HG03039 (cell line): ENCODE results near the gene SOX2.

Experiments
- ATAC-seq: cut with Tn5 transposase; IDR thresholded peaks from one replicate; pipeline ENCODE4 v1.9.1; 2021; ENCODE audit warnings: mild to moderate bottlenecking, moderate library complexity; ENCODE audit not compliant: unreplicated experiment

Gene SOX2

DNA sequence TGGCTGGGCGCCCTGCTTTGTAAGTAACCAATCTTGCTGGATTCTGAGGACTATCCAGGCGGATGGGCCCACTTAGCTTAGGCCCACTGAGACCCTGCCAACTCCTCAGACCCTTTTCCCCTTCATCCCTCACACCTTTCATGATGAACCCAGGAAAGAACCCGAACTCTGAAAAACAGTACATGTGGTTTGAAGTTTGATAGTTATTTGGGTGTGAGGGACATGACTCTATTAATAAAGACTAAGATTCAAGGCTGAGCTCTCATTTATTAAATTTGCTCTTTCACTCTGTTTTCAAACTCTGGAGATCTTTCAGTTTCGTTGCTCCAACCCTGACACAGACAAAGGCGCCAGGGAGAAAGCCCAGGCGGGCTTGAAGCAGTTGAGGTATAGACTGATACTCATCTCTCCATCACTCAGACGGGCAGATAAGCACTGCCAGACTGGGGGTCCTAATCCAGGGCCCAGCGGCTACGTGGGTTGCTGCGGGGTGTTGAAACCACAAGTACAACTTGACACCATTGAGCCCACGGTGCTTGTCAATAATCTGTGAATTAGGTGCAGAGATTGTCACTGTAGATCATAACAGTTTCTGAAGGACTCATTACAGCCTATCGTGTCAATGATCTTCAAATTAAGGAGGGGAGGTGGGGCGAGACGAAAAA is 7.2 kb upstream of the SOX2 start:
- ATAC-seq = no peak

DNA sequence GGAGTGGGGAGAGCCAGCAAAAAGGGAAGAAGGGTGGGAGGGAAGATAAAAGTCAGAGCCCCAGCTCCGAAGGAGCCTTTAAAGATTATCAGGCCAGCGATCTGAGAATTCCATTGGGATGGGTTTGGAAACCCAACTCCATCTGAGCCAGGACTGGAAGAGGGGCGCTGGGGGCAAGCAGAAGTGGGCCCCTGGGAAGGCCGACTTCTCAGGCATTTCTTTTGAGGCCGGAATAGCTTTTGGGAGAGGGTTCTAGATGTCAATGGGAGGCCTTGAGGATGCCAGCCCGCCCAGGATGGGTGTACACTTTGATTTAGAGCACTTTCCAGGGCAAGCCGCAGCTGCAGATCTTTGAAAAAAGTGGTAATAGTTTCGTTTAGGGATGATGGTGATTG is 6.6 kb upstream of the SOX2 start:
- no peak for ATAC-seq

DNA sequence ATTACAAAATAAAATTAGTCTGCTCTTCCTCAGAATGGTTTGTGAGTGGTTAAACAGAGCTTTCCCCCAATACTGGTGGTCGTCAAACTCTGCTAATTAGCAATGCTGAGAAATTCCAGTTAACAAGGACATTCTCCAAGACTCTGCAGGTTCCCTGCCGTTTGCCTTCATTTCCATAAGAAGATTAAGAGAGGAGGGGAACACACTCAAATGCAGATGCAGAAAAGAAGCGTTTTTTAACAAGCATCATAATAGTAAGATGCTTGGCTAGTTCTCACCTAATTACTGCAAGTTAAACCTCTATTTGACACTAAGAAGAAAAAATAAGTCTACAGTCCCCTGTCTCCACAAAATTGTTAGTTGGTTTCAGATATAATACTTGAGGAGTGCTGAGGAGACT is 3.7 kb upstream of the SOX2 start:
- ATAC-seq = no peak

DNA sequence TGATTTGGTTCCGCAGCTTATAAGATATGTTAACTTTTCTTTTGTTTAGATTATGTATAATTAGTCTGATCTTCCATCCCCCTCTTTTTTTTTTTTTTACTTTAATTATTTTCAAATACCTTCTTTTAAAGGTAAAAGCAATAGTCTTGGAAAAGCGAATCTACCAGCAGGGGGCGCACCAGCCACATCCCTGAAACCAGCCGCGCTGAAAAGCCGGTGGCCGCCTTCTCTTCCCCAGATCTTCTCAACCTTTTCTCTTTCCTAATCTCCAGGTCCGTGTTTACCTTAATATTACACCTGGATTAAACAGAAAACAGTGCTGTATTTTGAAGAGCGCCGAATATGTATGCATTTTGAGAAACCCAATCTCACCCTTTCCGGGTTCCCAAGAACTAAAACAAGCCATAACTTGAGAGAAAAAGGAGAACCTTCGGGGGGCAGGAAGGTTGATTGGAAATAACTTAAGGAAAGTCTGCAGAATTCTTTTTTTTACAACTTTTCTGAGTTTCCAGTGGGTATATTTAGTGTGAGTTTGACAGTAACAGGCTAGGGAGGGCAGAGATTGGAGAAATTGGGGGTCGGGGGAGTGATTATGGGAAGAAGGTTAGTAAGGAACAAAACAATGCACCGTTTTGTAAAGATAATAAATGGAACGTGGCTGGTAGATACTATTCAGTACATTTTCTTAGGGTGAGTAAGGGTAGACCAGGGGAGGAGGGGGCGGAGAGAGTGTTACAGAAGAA is 2.0 kb upstream of the SOX2 start:
- no peak for ATAC-seq

DNA sequence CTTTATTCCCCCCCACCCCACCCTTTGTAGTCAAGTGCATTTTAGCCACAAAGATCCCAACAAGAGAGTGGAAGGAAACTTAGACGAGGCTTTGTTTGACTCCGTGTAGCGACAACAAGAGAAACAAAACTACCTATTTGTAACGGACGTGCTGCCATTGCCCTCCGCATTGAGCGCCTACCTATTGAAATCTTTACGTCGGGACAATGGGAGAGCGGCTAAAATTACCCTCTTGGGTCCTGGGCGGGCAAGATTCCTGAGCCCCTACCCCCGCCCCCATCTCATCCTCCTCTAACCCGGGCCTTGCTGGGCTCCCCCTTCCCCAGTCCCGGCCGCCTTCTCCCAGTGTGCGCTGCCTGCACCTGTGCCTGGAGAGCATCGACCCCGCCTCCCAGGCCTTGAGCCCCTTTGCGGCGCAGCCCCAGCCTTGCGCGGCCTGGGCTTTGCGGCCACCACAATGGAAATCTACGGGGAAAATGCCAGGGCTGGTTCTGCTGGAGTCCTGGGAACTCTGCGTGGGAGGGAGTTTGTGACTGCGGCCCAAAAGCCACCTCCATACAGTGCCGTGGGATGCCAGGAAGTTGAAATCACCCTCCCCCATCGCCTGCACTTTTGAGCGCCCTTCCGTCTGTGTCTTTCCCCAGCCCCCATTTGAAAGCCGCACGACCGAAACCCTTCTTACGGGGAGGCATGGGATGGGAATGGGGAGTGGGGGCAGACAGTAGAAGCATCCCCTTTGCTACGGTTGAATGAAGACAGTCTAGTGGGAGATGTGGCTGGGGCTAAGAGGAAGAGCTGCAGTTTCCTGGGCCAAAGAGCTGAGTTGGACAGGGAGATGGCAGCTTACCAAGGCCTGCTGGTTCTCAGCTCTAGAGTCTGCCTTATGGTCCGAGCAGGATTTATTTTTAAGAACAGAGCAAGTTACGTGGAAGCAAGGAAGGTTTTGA is 1.1 kb upstream of the SOX2 start:
- ATAC-seq = no peak

DNA sequence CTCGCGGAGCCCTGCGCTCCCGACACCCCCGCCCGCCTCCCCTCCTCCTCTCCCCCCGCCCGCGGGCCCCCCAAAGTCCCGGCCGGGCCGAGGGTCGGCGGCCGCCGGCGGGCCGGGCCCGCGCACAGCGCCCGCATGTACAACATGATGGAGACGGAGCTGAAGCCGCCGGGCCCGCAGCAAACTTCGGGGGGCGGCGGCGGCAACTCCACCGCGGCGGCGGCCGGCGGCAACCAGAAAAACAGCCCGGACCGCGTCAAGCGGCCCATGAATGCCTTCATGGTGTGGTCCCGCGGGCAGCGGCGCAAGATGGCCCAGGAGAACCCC is 464 bp downstream of the SOX2 start:
- no peak for ATAC-seq

DNA sequence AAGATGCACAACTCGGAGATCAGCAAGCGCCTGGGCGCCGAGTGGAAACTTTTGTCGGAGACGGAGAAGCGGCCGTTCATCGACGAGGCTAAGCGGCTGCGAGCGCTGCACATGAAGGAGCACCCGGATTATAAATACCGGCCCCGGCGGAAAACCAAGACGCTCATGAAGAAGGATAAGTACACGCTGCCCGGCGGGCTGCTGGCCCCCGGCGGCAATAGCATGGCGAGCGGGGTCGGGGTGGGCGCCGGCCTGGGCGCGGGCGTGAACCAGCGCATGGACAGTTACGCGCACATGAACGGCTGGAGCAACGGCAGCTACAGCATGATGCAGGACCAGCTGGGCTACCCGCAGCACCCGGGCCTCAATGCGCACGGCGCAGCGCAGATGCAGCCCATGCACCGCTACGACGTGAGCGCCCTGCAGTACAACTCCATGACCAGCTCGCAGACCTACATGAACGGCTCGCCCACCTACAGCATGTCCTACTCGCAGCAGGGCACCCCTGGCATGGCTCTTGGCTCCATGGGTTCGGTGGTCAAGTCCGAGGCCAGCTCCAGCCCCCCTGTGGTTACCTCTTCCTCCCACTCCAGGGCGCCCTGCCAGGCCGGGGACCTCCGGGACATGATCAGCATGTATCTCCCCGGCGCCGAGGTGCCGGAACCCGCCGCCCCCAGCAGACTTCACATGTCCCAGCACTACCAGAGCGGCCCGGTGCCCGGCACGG is 991 bp downstream of the SOX2 start:
- no peak for ATAC-seq

DNA sequence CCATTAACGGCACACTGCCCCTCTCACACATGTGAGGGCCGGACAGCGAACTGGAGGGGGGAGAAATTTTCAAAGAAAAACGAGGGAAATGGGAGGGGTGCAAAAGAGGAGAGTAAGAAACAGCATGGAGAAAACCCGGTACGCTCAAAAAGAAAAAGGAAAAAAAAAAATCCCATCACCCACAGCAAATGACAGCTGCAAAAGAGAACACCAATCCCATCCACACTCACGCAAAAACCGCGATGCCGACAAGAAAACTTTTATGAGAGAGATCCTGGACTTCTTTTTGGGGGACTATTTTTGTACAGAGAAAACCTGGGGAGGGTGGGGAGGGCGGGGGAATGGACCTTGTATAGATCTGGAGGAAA is 1.5 kb downstream of the SOX2 start:
- no peak for ATAC-seq

DNA sequence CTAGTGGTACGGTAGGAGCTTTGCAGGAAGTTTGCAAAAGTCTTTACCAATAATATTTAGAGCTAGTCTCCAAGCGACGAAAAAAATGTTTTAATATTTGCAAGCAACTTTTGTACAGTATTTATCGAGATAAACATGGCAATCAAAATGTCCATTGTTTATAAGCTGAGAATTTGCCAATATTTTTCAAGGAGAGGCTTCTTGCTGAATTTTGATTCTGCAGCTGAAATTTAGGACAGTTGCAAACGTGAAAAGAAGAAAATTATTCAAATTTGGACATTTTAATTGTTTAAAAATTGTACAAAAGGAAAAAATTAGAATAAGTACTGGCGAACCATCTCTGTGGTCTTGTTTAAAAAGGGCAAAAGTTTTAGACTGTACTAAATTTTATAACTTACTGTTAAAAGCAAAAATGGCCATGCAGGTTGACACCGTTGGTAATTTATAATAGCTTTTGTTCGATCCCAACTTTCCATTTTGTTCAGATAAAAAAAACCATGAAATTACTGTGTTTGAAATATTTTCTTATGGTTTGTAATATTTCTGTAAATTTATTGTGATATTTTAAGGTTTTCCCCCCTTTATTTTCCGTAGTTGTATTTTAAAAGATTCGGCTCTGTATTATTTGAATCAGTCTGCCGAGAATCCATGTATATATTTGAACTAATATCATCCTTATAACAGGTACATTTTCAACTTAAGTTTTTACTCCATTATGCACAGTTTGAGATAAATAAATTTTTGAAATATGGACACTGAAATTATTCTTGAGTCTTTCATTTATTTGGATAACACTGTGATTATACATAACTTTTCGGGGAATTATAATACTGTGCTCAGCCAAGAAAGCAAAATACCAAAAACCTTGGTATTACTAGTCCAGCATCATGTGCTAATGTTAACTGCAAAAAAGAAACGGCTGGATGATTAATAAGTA is 2.2 kb downstream of the SOX2 start:
- no peak for ATAC-seq

DNA sequence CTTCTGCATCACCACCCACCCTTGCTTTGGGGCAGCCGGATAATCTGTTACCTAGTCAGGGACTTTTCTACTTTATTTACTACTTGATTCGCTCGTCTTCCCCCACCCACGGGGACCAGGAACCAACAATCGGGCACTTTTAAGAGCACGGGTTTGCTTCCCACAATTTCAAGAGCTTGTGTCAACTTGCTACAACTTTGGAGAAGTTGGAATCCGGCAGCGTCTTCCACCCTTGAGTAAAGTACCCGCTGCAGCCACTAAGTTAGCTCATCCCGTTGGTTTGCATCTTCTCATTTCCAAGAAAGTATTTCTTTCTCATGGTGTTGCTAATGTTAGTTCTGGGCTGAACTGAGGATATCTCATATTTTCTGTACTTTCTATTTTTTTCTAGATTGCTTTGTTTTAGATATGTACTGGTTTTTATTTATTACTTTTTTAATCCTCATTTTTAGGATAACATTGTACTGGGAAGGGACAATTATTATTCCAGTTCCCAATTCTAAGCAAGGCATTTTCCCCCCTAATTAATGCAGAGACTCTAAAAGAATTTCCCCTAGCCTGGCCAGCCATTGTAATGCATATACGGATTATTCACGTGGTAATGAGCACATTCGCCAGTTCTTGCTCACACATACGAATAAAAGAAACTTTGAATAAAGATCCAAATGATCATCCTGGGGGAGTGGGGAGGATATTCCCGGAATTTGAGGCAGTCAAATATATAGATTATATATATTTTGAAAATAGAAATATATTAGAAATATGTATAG is 4.0 kb downstream of the SOX2 start:
- no peak for ATAC-seq

DNA sequence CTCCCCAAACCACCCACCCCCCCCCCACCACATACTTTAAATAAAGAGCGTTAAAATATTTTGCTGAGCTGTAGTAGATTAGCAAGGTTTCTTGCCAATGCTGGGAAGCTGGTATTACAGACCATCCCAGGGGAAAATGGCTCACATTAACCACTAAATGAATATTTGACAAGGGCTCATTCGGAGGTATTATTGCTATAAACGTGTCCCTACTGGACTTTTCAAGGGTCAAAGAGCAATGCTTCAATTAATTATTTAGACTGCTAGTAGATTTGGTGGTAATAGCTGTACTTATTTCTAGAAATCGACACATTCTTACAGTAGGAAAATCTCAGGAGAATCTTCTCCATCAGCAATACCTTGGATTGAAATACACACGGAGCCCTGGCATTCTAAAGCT is 5.2 kb downstream of the SOX2 start:
- no peak for ATAC-seq

DNA sequence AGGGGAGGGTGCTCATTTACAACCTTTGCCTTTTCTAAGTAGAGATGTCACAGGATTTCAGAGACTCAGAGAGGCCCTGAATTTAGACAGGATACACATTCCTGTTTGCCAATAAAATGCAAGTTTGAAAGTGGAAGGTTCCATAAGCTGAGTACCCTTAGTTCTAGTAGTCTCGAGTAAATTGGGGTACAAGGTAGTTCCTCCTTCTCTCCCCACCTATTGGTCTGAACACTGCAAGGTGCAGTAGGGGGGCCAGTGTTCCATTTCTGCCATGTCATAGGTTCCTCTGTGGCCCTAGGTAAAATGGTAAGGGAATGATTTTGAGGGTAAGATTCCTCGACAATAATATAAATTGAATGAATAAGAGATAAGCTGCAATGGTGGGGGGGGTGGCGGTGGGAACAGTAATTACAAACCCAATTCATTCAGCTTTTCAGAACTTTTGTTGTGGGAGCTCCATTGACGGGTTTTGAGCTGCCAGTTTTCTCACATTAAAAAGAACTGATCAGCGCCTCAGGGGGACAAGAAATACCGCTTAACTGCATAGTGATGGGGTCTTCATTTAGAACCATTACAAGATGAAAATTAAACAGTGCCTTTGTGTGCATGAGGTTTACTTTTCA is 5.9 kb downstream of the SOX2 start:
- no peak for ATAC-seq

DNA sequence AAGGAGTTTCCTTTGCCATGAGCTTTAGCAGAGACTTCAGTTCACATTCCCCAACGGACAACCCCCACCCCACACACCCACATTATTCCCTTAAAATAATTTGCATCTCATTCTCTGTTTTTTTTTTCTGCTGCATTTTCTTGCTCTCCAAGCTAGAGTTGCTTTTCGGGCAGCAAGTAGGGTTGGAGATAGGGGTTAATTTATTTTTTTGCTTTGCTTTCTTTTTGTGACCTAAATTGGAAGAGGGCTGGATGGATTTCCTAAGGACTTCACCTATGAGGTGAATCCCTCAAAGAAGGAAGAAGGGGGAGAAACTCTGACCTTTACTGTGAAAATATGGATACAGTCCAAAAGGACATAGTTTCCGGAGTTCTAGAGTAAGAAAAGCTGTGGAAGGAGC is 6.6 kb downstream of the SOX2 start:
- ATAC-seq = no peak

DNA sequence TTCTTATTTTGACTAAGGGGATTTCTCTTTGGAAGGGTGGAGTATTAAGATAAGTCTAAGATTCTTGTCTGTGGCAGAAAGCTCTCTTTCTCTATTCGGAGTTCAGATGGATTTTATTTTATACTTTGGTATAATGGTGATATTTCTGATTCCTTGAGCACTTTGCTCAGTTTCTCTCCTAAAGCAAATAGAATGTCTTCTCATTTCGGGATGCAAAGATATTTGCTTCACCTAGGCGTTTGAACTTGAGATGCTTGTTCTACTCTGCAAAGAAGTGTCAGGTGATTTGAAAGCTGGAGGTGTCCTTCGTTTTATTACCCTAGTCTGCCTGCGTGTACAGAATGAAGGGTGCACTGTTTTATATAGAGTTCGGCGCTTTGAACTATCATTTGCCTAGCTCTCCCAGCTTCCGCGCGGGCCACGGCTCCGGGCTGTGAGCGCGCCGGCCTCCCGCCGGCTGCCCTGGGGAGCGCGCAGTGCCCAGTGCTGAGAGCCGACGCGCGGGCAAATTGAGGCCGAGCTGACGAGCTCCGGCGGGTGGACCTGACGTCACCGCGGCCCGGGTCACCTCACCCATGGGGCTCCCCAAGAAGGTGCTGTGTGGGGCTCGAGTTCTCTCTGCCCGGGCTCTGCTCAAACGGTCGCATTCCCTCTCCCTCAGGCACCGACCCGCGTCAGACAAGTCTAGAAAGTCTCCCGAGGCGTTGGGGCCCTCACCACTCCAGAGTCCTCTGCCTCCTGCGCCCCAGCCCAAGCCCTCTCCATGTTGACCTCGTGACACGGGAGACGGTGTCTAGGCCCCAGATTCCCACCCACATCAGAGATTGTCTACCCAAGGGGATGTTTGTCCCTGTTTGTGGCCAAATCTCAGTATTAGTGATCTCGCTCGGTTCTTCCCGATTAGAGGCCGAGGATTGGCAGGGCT is 7.5 kb downstream of the SOX2 start:
- no peak for ATAC-seq

DNA sequence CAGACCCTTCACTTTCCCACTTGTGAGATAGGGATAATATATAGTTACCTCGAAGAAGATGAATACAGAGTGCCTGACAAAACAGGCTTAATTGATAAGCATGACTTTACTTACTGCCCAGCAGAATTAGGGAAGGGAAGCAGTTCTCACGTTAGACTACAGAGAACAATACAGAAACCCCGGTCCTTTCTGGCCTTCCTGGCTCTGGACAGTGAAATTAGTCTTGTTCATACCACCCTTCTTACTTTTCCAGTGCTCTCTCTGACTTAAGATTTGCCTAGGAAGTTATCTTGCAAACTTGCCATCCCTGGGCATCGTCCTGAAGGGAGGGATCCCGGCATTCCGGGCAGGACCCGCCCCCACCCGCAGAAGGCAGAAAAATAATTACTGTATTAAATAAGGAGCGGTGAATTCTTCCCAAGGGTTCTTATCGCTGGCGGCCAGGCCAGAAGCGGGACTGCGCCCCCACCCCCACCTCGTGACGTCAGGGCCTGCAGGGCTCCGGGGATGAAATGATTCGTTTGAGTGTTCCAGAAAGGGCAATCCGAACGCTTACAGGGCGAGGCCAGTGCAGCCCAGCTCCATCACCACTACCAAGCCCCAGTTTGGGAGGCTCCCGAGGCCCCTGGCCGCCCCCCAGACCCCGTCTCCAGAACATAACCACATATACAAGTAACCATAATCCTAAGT is 8.4 kb downstream of the SOX2 start:
- ATAC-seq = no peak

DNA sequence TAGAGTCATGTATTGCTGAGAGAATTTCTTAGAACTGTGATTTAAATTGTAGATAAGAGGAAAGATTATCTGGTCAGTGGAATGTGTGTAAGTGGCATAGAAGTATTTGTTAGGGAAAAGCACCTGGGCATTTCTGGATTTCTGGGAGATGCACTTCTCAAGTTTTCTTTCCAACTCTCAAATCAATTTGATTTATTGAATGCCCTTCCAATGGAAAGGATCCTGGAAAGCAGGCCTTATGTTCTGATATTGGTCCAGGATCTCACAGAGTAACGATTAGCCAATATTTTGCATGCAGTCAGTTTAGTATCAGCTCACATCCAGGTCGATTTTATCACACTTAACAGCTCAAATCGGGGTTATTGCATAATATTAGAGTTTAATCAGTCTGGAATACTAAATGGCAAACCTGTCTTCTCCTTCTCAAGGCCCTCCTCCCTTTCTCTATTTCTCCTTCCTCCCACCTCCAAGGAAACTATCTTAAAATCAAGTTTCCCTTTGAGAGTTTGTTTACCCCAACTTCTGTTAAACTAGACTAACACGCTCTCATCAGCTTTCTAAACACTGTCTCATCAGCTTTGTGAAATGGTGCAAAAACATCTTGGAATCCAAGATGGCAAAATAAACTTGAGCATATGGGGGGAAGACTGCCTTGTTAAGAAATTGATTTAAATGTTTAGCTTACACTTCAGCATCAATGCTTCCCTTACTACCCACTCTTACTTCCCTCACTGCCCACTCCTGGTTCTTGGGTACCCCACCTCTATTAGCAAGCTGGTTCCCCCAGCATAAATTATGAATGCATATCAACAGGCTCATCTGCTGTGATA is 9.5 kb downstream of the SOX2 start:
- no peak for ATAC-seq
